NCI-H748 (cell line): ENCODE measurements around the gene CHAC1.
A peak's percentile ranks its signal among the peaks of the same experiment; 100 is the strongest.

ENCODE experiments used
- DNase-seq: peaks from one replicate; lab custom pipeline; 2025; ENCODE audit not compliant: unreplicated experiment; lab: John Stamatoyannopoulos, UW

Gene CHAC1

DNA sequence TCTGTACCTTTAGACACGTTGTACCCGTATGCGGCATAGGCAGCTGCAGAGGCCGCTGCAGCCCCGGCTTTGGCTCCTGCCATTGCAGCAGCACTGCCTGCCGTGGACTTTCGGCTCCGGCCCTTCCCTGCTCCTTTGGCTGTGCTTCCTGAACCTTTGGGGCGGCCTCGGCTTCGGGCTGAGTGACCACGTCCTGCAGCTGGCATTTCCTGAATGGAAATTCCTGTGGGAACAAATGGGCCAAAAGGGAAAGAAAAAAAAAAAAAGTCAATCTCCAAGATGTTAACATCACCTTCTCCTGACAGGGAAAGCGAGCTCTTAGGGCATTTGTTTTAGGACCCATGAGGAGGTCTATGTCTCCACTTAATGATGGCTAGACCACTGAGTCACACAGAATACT is 29.6 kb downstream of the CHAC1 start:
- no peak for DNase-seq

DNA sequence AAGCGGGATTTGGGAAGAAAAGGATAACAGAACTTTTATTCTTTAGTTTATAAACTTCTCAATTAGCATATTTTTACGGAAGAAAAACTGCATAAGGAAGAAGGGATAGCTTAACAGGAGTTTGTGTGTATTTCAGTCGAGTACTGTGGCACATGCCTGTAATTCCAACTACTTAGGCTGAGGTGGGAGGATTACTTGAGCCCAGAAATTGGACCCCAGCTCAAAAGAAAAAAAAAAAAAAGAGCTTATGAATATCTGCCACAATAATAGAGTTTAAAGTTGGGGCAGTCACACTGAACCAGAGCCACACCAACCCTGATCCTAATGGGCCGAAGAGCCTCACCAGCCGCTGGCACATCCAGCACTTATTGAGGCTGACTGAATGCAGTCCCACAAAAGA is 31.1 kb downstream of the CHAC1 start:
- DNase-seq = no peak

DNA sequence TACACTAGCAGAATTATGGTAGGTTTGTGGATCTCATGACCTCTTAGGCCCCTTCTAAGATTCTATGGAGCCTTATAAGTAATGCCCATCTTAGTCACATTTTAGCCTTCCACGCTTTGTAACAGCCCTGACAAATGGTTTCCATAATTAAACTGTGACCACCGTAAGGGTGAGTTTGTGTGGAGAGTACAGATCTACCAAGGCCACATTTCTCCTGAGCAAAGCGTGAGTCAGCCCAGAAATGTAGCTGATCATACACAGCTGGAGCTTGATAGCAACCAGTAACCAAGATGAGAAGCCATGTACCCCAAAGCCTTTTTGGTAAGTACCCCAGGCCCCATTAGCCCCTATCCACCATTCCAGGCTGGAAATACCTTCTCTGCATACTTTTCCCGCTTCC is 31.7 kb downstream of the CHAC1 start:
- no peak for DNase-seq

DNA sequence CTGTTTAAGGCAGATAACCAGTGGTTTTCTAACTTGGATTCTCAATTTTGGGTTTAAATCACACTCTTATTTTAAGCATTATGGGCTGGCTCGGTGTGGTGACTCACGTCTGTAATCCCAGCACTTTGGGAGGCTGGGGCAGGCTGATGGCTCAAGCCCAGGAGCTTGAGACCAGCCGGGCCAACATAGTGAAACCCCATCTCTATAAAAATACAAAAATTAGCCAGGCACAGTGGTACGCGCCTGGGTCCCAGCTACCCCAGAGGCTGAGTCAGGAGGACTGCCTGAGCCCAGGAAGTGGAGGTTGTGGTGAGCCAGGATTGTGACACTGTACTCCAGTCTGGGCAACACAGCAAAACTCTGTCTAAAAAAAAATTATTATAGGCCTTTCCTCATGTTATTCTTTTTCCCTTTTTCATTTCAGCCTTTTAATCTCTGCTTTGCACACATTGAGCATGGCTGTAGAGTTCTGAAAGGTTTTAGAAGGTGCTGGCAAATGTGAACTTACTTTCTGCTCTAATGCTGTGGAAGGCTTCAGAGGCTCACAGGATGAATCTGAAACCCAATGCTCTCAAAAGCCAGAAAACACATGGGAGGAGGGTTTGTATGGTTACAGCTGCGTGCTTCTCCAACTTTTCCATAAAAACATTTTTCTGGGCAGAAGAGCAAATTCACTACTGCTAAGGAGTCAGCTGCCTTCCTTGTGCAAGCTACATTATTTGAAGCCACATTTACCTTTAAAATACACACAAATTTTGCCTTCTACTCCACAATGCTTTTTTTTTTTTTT is 32.5 kb downstream of the CHAC1 start:
- no peak for DNase-seq

DNA sequence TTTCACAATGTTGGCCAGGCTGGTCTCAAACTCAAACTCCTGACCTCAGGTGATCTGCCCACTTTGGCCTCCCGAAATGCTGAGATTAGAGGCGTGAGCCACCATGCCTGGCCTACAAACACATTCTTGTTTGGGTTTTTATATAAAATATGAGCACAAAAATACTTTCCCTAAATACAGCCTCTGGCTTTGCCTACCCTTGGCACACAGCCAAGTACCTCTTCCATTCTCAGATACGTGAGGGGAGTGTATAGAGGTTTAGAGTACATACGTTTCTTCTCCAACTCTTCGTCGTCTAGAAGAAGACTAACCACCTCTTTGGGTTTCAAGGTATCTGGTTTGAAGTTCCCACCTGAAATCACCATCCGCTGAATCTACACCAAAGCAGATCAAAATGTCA is 33.5 kb downstream of the CHAC1 start:
- DNase-seq = no peak

DNA sequence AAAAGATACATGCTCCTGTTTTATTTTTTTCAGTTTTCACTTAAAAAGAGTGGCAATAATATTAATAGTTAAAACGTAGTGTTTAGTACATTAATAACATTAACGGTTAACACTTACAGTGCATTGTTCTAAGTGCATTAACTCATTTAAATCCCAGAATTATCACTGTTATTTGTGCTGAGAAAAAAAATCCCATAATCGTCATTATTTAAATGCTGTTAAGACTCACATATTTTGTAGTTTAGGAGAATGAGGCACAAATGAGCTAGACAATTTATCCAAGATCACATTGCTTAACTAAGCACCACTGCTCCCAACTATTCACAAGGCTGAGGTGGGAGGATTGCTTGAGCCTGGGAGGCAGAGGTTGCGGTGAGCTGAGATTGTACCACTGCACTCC is 34.9 kb downstream of the CHAC1 start:
- no peak for DNase-seq

DNA sequence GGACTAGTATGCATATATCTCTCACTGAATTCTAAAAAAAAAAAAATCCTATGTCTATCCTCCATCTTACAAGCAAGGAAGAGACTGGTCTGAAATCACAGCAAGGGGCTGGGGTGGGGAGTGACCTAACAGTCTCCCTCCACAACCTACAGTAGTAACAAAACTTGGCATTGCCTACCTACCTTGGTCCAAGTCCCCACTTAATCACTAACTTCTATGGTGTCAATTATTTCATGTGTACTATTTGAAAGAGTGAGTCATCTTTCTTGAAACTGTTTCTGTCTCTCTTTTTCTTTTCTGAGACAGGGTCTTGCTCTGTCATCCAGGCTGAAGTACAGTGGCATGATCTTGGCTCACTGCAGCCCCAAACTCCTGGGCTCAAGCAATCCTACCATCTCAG is 36.8 kb downstream of the CHAC1 start:
- no peak for DNase-seq

DNA sequence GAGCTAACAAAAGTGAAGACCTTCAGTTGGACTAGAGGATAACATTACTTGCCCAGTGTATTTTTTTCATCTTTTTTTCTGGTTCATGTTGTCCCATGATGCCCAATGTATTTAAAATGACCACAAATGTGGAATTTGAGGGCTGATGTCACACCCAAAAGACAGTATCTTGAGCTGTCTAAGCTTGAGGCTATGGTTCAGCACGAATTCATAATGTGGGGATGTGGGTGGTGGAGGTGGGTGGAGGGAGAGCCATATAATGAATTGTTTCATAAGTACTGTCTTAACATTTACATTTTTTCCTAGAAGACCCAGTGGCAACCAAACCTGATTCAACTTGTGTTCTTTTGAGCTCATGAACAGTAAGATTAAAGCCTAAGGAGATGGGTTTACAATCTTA is 37.5 kb downstream of the CHAC1 start:
- no peak for DNase-seq

DNA sequence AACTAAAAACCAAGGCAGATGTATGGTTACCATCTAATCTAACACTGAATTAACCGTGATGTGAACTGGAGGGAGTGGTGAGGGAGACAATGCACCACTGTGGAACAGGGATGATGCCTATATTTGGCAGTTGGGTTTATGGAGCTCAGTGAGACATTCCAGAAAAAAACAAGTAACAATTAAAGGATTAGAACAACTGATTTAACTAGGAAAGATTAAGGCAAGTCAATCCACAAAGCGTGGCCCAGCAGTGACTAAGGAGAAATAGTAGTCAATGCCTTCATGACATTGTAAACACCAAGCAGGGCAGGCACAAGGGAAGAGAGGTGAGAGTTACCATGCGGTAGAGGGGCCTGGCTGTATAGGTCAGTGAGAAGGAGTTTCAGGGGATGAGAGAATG is 38.1 kb downstream of the CHAC1 start:
- no peak for DNase-seq

DNA sequence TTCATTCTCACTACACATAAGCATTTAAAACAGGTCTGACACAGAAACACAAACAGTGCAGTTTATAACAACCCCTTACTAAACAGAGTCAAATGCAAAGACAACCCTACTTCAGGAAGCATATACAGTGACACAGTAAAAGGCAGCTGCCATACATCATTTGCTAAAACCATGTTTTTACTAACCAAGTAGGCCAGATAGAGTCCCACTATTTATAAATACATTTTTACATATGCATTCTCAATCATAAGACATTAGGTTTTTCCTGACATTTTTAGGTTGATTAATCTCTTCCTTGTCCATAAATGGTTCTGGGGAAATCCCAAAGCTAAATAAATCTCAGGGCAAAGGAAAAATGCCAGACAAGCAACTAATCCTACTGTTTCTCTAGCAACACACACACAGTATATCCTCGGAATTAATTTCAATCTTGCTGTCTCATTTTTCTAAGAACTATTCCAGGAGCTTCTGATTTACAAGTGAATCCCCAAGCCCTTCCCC is 39.0 kb downstream of the CHAC1 start:
- no peak for DNase-seq

DNA sequence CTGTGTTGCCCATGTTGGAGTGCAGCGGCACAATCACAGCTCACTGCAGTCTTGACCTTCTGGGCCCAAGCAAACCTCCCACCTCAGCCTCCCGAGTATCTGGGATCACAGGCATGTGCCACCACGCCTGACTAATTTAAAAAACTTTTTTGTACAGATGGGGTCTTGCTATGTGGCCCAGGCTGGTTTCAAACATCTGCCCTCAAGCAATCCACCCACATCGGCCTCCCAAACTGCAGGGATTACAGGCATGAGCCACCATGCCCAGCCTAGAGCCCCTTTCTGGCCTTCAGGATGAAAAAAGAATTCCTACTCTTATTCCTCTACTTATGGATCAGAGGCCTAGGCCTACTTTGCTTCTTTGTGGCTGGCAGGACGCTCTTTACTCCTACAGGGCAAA is 39.6 kb downstream of the CHAC1 start:
- no peak for DNase-seq

DNA sequence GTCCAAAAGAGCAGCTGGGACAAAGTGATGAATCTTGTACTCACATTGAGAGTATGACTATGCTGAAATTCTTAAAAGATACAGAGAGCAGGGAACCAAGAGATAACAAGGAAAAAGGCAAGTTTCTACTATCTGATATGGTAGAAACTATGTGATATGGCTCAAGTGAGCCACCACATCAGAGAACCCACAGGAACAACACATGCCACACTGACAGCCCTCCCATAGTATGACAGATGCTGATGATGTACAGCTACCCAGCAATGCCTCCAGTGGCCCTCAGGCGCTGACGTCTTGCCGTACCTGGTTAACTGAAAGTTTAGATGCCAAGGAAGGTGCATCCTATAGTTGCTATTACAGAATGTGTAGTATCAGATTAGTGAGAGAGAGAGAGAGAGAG is 42.4 kb downstream of the CHAC1 start:
- no peak for DNase-seq

DNA sequence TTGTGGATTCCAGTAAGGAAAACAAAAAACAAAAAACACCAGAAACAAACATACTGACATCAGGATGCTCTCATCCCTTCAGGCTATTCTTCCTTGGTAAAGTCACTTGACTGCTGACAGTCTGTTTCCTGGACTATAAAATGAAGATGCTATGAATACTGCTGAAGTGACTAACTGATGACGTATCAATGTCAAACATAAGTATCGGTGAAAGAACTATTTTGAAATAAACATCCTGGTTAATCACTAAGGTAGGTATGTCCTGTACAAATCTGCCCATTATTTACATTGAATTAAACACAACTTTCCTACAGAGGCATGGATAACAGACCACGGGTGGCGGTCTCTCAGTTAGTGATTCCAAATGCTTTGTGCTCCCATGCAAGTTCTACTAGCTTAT is 45.9 kb downstream of the CHAC1 start:
- DNase-seq = no peak

DNA sequence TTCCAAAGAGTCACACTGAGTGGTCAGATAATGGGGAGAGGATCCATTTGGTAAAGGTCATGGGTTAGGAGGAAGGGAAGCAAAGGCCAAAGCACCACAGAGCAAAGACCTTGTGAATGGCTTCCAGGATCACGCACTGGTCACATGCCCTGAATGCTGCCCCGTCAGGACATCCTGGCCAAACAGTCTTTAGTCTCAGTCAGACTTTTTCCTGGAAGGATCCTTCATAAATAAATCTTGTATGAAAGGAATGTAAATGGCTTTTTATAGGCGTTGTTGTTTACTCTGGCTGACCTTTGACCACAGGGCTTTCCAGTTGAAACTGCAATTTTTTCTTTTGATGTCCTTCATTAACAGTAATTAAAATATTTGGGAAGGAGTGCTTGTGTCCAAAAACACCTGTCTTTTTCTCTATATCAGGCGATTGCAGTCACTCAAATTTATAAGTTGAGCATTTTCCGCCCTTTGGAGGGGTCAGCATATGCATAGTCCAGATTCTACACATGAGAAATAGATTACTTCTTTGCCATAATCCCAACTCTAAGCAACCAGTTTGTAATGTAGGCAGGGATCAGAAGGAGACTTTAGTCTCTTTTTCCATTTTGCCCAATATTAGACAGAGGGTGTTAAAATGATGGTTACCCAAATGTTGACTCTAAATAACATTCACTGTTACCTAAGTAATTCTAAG is 48.4 kb downstream of the CHAC1 start:
- DNase-seq = no peak

DNA sequence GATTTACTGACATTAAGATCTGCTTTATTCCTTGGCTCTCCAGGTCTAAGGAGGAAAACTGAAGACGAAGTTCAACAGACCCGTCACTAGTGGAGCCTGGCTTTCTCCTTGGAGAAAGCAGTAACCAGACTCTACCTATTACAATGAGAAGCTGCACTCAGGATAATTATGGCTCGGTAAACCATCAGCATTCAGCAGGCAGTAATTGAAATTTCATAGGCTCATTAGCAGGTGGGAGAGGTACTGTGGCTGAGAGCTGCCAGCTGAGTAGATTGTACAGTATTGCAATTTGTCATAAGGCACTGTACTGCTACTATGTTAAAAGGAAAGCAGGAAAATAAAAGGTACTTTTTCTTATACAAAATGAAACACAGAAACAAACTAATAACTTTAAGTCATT is 51.2 kb downstream of the CHAC1 start:
- peak; percentile 21 for DNase-seq
